ENCODE results near the gene SLC5A10. TPM values are rescaled to one million over a fixed set of nuclear protein-coding genes. Genes with fewer than 3 reads are reported as not detected.
"Not testable (repeated sequence)": the region's sequence is repeated elsewhere in the genome, so short reads cannot be mapped to it uniquely, and the experiment has no call there.

The SLC5A10 gene
- total RNA-seq, 4 donors from 2014 or later: 0.31 to 1.5 (median 0.94) TPM

GRCh38 chr17:19017401-19017800 is 65.4 kb downstream of the SLC5A10 start:
- no peak overlapping the region for H3K4me3 ChIP-seq
- H3K27ac ChIP-seq: no peak overlapping the region
- no peaks in the 10 kb centered on the region for H3K9me3 ChIP-seq
- no peak for DNase-seq (ENCODE audit: low spot score in 2 of 2)
- peaks cover 38% of the 10 kb centered on the region for H3K4me1 ChIP-seq
- H3K36me3 ChIP-seq: no peaks in the 10 kb centered on the region
- peaks cover 5% of the 10 kb centered on the region for H3K27me3 ChIP-seq
- TF ChIP-seq POLR2AphosphoS5 (IDR thresholded peaks at IDR 0.05): no peak
- no peak for TF ChIP-seq POLR2A (IDR thresholded peaks at IDR 0.05)
- TF ChIP-seq, protein P1, sequence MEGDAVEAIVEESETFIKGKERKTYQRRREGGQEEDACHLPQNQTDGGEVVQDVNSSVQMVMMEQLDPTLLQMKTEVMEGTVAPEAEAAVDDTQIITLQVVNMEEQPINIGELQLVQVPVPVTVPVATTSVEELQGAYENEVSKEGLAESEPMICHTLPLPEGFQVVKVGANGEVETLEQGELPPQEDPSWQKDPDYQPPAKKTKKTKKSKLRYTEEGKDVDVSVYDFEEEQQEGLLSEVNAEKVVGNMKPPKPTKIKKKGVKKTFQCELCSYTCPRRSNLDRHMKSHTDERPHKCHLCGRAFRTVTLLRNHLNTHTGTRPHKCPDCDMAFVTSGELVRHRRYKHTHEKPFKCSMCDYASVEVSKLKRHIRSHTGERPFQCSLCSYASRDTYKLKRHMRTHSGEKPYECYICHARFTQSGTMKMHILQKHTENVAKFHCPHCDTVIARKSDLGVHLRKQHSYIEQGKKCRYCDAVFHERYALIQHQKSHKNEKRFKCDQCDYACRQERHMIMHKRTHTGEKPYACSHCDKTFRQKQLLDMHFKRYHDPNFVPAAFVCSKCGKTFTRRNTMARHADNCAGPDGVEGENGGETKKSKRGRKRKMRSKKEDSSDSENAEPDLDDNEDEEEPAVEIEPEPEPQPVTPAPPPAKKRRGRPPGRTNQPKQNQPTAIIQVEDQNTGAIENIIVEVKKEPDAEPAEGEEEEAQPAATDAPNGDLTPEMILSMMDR (IDR thresholded peaks at IDR 0.05): no peak
- TF ChIP-seq EP300 (IDR thresholded peaks at IDR 0.05): no peak
- 67% methylated on average over 3 of the region's 12 CpGs for WGBS

DNA sequence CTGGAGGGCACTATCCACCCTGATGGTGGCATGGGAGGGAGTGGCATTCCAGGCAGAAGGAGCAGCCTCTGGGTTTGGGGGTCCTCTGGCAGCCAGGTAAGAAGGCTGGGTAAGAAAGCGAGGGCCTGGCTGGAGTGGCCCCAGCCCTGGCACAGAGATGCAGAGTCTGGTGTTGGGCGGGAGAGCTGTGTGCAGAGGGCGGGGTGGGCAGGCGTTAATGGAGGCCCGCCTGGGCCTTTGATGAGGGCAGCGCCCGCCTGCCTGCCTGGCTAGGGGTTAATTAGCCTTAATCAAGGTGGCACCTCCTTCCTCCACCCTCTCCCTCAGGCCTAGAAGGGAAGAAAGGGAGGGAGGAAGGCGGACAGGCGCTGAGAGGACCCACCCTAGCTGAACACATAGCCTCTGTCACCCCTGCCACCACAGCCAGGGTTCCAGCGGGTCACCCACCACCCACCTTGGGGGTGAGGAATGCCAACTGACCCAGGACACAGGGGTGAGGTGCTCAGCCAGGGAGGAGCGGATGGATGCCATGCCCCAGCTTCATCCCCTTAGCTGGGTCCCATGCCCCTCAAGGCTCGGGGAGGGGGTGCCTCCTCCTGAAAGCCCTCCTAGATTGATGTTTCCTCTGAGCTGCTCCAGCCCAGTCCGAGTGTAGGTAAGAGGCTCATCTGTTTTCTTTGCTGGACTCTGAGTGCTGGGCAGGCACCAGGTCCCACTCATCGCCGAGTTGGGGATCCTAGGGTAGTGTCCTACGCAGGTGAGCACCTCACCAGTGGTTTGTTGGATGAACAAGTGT is 66.0 kb downstream of the SLC5A10 start:
- peaks cover 38% of the 10 kb centered on the region for H3K4me1 ChIP-seq
- WGBS: 62% methylated on average over 8 of the region's 16 CpGs

DNA sequence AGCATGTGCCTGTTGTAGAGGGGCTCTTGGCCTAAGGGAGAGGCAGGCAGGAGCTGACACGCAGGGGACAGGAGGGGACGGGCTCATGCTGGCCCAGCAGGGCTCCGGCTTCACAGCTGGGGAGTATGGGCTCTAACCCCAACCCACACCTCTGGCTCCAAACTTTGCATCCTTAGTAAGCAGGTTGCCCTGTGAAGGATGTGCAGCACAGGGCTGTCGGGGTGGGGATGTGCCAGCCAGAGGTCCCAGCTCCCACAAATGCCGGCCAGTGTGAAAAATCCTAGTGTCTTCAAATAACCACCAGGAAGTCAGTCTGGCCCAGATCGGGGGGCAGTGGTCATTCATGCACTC is 66.6 kb downstream of the SLC5A10 start:
- no peaks in the 10 kb centered on the region for H3K36me3 ChIP-seq
- H3K4me1 ChIP-seq: peaks cover 37% of the 10 kb centered on the region
- H3K4me3 ChIP-seq: no peak overlapping the region
- TF ChIP-seq POLR2A (IDR thresholded peaks at IDR 0.05) (no peak), POLR2AphosphoS5 (IDR thresholded peaks at IDR 0.05) (no peak), EP300 (IDR thresholded peaks at IDR 0.05) (no peak)
- TF ChIP-seq, protein P1 (IDR thresholded peaks at IDR 0.05): no peak
- H3K27ac ChIP-seq: no peak overlapping the region
- no peaks in the 10 kb centered on the region for H3K9me3 ChIP-seq
- peaks cover 5% of the 10 kb centered on the region for H3K27me3 ChIP-seq
- 60% methylated on average over 4 of the region's 6 CpGs for WGBS
- no peak for DNase-seq (ENCODE audit: low spot score in 2 of 2)

More for the DNA sequence above, 66.0 kb downstream of the SLC5A10 start:
- no peak for TF ChIP-seq EP300 (IDR thresholded peaks at IDR 0.05)
- TF ChIP-seq, protein P1 (IDR thresholded peaks at IDR 0.05): no peak
- no peak for TF ChIP-seq POLR2AphosphoS5 (IDR thresholded peaks at IDR 0.05)
- TF ChIP-seq POLR2A (IDR thresholded peaks at IDR 0.05): no peak
- no peak overlapping the region for H3K4me3 ChIP-seq
- DNase-seq (ENCODE audit: low spot score in 2 of 2): no peak
- H3K27me3 ChIP-seq: peaks cover 5% of the 10 kb centered on the region
- no peaks in the 10 kb centered on the region for H3K9me3 ChIP-seq
- H3K36me3 ChIP-seq: no peaks in the 10 kb centered on the region
- no peak overlapping the region for H3K27ac ChIP-seq

DNA sequence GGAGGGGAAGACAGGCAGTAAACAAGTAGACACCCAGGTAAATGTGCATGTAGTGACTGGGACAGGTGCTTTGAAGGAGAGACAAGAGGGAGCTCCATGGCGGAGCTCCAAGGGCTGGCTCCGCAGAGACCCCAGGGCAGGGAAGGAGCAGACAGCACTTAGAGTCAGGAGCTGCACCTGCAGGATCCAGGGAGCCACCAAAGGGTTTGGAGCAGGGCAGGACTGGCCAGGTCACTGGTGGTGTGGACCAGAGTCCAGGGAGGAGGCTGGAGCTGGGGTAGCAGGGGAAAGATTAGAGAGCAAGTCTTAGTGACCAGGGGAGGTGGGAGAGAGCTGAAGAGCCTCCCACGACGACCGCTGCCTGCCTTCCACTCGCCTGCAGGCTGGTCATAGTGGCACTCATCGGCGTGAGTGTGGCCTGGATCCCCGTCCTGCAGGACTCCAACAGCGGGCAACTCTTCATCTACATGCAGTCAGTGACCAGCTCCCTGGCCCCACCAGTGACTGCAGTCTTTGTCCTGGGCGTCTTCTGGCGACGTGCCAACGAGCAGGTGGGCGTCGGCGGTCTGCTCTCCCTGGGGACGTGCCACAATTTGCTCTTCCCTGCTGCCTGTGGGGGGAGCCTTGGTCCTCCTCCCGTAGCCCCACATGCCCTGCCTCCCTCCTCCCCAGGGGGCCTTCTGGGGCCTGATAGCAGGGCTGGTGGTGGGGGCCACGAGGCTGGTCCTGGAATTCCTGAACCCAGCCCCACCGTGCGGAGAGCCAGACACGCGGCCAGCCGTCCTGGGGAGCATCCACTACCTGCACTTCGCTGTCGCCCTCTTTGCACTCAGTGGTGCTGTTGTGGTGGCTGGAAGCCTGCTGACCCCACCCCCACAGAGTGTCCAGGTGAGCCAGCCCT is 67.3 kb downstream of the SLC5A10 start:
- 63% methylated on average over 26 of the region's 27 CpGs for WGBS
- Histone ChIP-seq H3K27ac (no peak overlapping the region), H3K9me3 (no peaks in the 10 kb centered on the region), H3K4me1 (peaks cover 31% of the 10 kb centered on the region), H3K4me3 (no peak overlapping the region), H3K27me3 (peaks cover 5% of the 10 kb centered on the region), H3K36me3 (no peaks in the 10 kb centered on the region)
- DNase-seq (ENCODE audit: low spot score in 2 of 2): no peak
- TF ChIP-seq, protein P1 (IDR thresholded peaks at IDR 0.05): no peak
- TF ChIP-seq EP300 (IDR thresholded peaks at IDR 0.05) (no peak), POLR2AphosphoS5 (IDR thresholded peaks at IDR 0.05) (no peak), POLR2A (IDR thresholded peaks at IDR 0.05) (no peak)

DNA sequence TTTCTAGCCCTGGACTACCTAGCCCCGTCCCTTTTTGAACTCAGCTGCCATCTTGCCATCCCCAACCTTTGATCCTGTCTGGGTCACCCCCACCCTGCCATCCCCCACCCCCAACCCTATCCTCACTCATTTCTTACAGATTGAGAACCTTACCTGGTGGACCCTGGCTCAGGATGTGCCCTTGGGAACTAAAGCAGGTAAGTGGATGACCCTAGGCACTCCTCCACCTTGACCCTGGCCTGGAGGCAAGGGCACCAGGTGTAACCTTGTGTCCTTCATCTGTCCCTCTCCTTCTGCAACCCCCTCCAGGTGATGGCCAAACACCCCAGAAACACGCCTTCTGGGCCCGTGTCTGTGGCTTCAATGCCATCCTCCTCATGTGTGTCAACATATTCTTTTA is 68.1 kb downstream of the SLC5A10 start:
- peaks cover 5% of the 10 kb centered on the region for H3K27me3 ChIP-seq
- TF ChIP-seq EP300 (IDR thresholded peaks at IDR 0.05) (no peak), POLR2A (IDR thresholded peaks at IDR 0.05) (no peak), POLR2AphosphoS5 (IDR thresholded peaks at IDR 0.05) (no peak)
- TF ChIP-seq, protein P1 (IDR thresholded peaks at IDR 0.05): no peak
- H3K4me3 ChIP-seq: no peak overlapping the region
- H3K36me3 ChIP-seq: no peaks in the 10 kb centered on the region
- no peaks in the 10 kb centered on the region for H3K9me3 ChIP-seq
- WGBS: 92% methylated on average over 3 of the region's 3 CpGs
- peaks cover 29% of the 10 kb centered on the region for H3K4me1 ChIP-seq
- no peak overlapping the region for H3K27ac ChIP-seq
- no peak for DNase-seq (ENCODE audit: low spot score in 2 of 2)

DNA sequence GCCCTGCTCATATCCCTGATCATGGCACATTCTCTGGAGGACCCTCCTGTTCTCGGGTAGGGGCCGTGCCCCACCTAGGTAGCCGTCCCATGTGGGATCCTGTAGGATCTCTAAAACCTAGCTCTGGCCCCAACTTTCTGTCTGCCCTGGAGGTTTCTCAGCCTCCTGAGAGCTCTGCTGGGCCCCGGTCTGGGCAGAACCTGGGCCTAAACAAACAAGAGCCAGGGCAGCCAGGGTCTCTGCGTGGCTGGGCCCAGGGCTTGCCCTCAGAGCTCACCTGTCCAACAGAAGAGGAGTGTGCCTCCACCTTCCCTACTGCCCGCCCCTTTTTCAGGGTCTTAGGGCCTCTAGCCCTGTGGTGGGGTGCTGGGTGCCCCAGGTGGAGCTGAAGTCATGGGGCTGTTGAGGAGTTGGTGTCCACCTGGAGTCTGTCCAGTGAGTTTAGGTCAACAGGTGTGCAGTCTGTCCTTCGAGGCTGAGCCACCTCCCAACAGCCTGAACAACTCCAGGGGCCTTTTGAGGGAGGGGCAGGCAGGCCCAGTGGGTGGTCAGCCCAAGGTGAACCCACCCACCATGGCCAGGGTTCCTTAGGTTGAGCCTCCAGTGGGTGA is 69.2 kb downstream of the SLC5A10 start:
- not testable (repeated sequence) for H3K27ac ChIP-seq; H3K9me3 ChIP-seq; DNase-seq (ENCODE audit: low spot score in 2 of 2); H3K36me3 ChIP-seq; H3K27me3 ChIP-seq; H3K4me3 ChIP-seq
- 92% methylated on average over 6 of the region's 7 CpGs for WGBS
- peaks cover 24% of the 10 kb centered on the region for H3K4me1 ChIP-seq
